HEK293T (cell line): ENCODE measurements around the gene TIGD4.

Experiments used
- HDGF ChIP-seq: fragments of 450-650 bp; IDR thresholded peaks from 2 replicates; pipeline ENCODE4 v1.6.1; 2017; ENCODE audit warnings: antibody characterized with exemption, borderline replicate concordance
- SP1 ChIP-seq: fragments of 450-650 bp; IDR thresholded peaks from 2 replicates; pipeline ENCODE4 v1.6.1; 2017
- SUZ12 ChIP-seq: fragments of 450-650 bp; IDR thresholded peaks from 2 replicates; pipeline ENCODE4 v1.6.1; 2016; ENCODE audit warnings: mild to moderate bottlenecking

DNA sequence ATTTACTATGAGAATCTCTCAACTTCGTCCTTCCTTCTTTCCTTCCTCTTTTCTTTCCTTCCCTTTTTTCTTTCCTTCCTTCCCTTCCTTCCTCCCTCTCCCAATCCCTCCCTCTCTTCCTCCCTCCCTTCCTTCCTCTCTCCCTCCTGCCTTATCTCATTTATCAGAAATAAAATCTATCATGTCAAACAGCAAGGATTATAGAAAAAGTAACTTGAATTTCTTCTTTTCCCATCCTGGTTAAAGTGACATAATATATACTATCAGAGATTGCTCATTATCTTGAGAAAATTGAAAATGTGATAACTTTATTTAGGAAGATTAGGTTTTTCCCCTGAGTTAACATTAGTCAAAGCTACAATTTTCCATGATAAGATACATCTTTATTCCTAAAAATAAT, 5.6 kb downstream of the TIGD4 start:
- no peak for TF ChIP-seq SP1
- TF ChIP-seq HDGF, result no peak
- no peak for TF ChIP-seq SUZ12
